Lung (tissue), 12 donors: ENCODE measurements around the gene TRNAU1AP. TPM values are rescaled to one million over a fixed set of nuclear protein-coding genes. Genes with fewer than 3 reads are reported as not detected.
"Not testable (repeated sequence)": the region's sequence is repeated elsewhere in the genome, so short reads cannot be mapped to it uniquely, and the experiment has no call there.

ENCODE experiments used
- ATAC-seq: fragments of 200-7000 bp; cut with Tn5 transposase; one replicate; pipeline ENCODE4 v1.9.1; 2020; ENCODE audit warnings: moderate number of reproducible peaks; ENCODE audit not compliant: insufficient read depth, low FRiP score
- DNase-seq, 3 donors: peaks; one replicate each; pipeline ENCODE4 v3.0.0-alpha.2; 2013 to 2017
- H3K27ac ChIP-seq, 2 donors: one replicate each; pipeline ENCODE4 v1.5.1; 2013; ENCODE audit warnings: mild to moderate bottlenecking in 2 of 2, moderate library complexity in 2 of 2, control low read depth in 1 of 2, inconsistent platforms in 1 of 2, low read depth in 1 of 2, low read length in 1 of 2
- H3K27me3 ChIP-seq, 3 donors: one replicate each; pipeline ENCODE4 v1.5.1; 2013; ENCODE audit warnings: low read length in 2 of 3; ENCODE audit not compliant: control insufficient read depth in 3 of 3, insufficient read depth in 3 of 3
- H3K36me3 ChIP-seq, 4 donors: one replicate each; pipeline ENCODE4 v1.5.1; 2013; ENCODE audit warnings: low read length in 4 of 4, mild to moderate bottlenecking in 1 of 4, moderate library complexity in 1 of 4; ENCODE audit not compliant: control insufficient read depth in 4 of 4, insufficient read depth in 4 of 4
- H3K4me1 ChIP-seq, 5 donors: one replicate each; pipeline ENCODE4 v1.5.1; 2013; ENCODE audit warnings: low read length in 5 of 5, mild to moderate bottlenecking in 2 of 5, moderate library complexity in 1 of 5; ENCODE audit not compliant: control insufficient read depth in 5 of 5, insufficient read depth in 5 of 5
- H3K4me3 ChIP-seq: one replicate; pipeline ENCODE4 v1.5.1; 2013; ENCODE audit warnings: mild to moderate bottlenecking, control low read depth, moderate library complexity
- H3K9ac ChIP-seq, 2 donors: one replicate each; pipeline ENCODE4 v1.5.1; 2013; ENCODE audit warnings: low read length in 2 of 2, control low read depth in 1 of 2; ENCODE audit not compliant: insufficient read depth in 1 of 2
- H3K9me3 ChIP-seq, 4 donors: one replicate each; pipeline ENCODE4 v1.5.1; 2013; ENCODE audit warnings: low read length in 3 of 4, mild to moderate bottlenecking in 1 of 4, moderate library complexity in 1 of 4; ENCODE audit not compliant: control insufficient read depth in 4 of 4, insufficient read depth in 3 of 4
- WGBS, 2 donors: extraction: QIAGEN DNeasy Blood & Tissue Kit; methylation state at CpG; one replicate each; pipeline ENCODE4 v1.1.7; 2013; 5-methylcytosine and 5-hydroxymethylcytosine counted together
- polyA plus RNA-seq, 2 donors: library from polyadenylated mRNA; stranded (reverse); fragments of 200-250 nt; gene quantifications; one replicate each; pipeline ENCODE4 v1.2.1, GENCODE V29; 2013
- total RNA-seq, 2 donors: library from RNA; depleted of rRNA in 1 of 2; stranded (reverse); fragments of >200 nt in 1 of 2; gene quantifications; one replicate each; pipeline ENCODE4 v1.2.1, GENCODE V29; 2014 to 2021
- TF ChIP-seq, protein P1 (sequence below): IDR thresholded peaks from 2 replicates; pipeline ENCODE4 v1.5.1; 2012; ENCODE audit warnings: mild to moderate bottlenecking; ENCODE audit errors: control extremely low read depth, extremely low read depth
- donor health status: control.
- donor health status: control.
- donor health status: Bipolar disorder and iron deficiency.
- donor health status: healthy.
- donor health status: DM: yes; HTN: yes; CAD: no.

Gene TRNAU1AP
- total and polyA plus RNA-seq, 4 donors: 25.4 to 40.2 (median 30.2) TPM

- no peak for DNase-seq
- no peaks in the 10 kb centered on the region for H3K27me3 ChIP-seq
- TF ChIP-seq, protein P1, sequence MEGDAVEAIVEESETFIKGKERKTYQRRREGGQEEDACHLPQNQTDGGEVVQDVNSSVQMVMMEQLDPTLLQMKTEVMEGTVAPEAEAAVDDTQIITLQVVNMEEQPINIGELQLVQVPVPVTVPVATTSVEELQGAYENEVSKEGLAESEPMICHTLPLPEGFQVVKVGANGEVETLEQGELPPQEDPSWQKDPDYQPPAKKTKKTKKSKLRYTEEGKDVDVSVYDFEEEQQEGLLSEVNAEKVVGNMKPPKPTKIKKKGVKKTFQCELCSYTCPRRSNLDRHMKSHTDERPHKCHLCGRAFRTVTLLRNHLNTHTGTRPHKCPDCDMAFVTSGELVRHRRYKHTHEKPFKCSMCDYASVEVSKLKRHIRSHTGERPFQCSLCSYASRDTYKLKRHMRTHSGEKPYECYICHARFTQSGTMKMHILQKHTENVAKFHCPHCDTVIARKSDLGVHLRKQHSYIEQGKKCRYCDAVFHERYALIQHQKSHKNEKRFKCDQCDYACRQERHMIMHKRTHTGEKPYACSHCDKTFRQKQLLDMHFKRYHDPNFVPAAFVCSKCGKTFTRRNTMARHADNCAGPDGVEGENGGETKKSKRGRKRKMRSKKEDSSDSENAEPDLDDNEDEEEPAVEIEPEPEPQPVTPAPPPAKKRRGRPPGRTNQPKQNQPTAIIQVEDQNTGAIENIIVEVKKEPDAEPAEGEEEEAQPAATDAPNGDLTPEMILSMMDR: no peak
- H3K4me1 ChIP-seq: peaks cover 0 to 18% (median 6%) of the 10 kb centered on the region in 5 donors
- H3K36me3 ChIP-seq: peaks cover 0 to 3% (median 1%) of the 10 kb centered on the region in 4 donors
- H3K27ac ChIP-seq: no peak overlapping the region
- 84 to 85% methylated on average over 10 of the region's 10 CpGs for WGBS, 2 donors
- ATAC-seq: no peak
- no peak overlapping the region for H3K9ac ChIP-seq
- no peaks in the 10 kb centered on the region for H3K9me3 ChIP-seq
- H3K4me3 ChIP-seq: no peak overlapping the region
Measured at GRCh38 chr1:28519946-28520725, 32.7 kb upstream of the TRNAU1AP start.

DNA sequence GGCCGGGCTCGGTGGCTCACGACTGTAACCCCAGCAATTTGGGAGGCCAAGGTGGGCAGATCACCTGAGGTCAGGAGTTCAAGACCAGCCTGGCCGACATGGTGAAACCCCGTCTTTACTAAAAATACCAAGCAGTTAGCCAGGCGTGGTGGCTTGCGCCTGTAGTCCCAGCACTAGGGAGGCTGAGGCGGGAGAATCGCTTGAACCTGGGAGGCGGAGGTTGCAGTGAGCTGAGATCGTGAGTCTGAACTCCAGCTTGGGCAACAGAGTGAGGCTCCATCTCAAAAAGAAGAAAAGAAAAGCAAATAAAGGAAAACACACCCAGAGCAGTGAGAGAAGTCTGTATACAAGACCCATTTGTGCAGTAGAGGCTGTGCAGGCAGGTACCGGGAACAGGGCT is 32.1 kb upstream of the TRNAU1AP start:
- 93 to 94% methylated on average over 12 of the region's 12 CpGs for WGBS, 2 donors
- H3K9ac ChIP-seq, DNase-seq, ATAC-seq, H3K9me3 ChIP-seq, H3K36me3 ChIP-seq, H3K27me3 ChIP-seq, H3K4me3 ChIP-seq, H3K27ac ChIP-seq: not testable (repeated sequence)
- H3K4me1 ChIP-seq: peaks cover 0 to 18% (median 6%) of the 10 kb centered on the region in 5 donors

DNA sequence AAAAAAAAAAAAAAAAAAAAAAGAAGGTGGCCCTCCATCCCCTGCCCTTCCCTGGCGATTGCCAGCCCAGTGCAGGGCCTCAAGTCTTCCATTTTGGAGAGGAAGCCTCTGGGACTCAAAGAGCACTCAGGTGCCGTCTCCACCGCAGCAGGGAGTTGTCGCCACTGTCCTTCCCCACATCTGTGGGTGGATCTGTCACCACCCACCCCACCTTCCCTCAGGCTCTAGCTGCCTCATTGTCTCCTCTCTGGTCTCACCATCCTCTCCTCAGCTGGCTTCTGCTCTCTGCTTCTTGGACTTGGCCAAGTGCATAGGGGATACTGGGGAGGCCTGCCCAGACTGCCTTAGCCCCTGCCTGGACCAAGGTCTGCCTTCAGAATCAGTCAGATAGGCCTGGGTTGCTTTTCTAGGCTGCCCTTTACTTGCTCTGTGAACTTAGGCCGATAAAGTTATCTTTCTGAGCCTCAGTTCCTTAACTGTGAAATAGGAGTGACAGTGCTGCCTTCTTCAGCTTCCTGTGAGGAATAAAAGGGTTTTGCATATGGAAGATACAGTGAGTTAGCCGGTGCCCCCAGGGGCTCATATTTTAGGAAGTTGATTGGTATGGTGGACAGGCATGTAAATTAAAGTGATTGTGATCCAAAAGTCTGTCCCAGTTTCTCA is 31.3 kb upstream of the TRNAU1AP start:
- Histone ChIP-seq H3K9me3 (no peaks in the 10 kb centered on the region), H3K4me1 (peaks cover 0 to 18% (median 10%) of the 10 kb centered on the region in 5 donors), H3K36me3 (peaks cover 0 to 3% (median 1%) of the 10 kb centered on the region in 4 donors), H3K27me3 (no peaks in the 10 kb centered on the region), H3K27ac (no peak overlapping the region), H3K4me3 (no peak overlapping the region), H3K9ac (no peak overlapping the region)
- TF ChIP-seq, protein P1: no peak
- no peak for ATAC-seq
- 85 to 91% methylated on average over 5 to 6 of the region's 6 CpGs for WGBS, 2 donors
- no peak for DNase-seq

- WGBS, 2 donors: 94 to 98% methylated on average over 9 of the region's 9 CpGs
Measured at GRCh38 chr1:28522537-28522936, 30.3 kb upstream of the TRNAU1AP start.

DNA sequence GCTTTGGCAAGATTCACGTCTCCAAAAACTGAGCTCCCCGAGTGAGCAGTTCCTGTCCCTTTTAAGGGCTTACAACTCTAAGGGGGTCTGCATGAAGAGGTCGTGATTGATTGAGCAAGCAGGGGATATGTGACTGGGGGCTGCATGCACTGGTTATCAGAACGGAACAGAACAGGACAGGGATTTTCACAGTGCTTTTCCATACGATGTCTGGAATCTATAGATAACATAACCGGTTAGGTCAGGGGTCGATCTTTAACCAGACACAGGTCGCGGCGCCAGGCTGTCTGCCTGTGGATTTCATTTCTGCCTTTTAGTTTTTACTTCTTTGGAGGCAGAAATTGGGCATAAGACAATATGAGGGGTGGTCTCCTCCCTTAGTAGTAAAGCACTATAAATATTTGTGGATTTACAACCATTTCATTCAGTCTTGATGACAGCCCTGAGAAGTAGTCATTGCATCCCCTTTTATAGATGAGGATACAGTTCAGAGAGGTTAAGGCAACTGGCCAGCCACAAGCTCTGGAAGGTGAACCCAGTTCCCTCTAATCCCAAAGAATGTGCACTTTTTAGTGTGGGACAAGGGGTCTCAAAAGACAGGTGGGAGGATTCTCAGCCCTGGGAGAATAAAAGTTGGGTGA is 27.8 kb upstream of the TRNAU1AP start:
- not testable (repeated sequence) for H3K9ac ChIP-seq, DNase-seq, H3K36me3 ChIP-seq, H3K4me1 ChIP-seq, ATAC-seq, H3K27me3 ChIP-seq, H3K9me3 ChIP-seq, H3K27ac ChIP-seq, H3K4me3 ChIP-seq
- 82 to 88% methylated on average over 10 of the region's 10 CpGs for WGBS, 2 donors

More at GRCh38 chr1:28522537-28522936, 30.3 kb upstream of the TRNAU1AP start:
- H3K36me3 ChIP-seq, DNase-seq, H3K9ac ChIP-seq, H3K9me3 ChIP-seq, ATAC-seq, H3K4me3 ChIP-seq, H3K27ac ChIP-seq, H3K27me3 ChIP-seq: not testable (repeated sequence)
- H3K4me1 ChIP-seq: peaks cover 0 to 15% (median 9%) of the 10 kb centered on the region in 5 donors
